Measurements from ENCODE around the gene CELF2. TPM values are rescaled to one million over a fixed set of nuclear protein-coding genes. Genes with fewer than 3 reads are reported as not detected.

The CELF2 gene
- total RNA-seq, 6 donors from 2014 or later = 82.7 to 193 (median 120) TPM

DNA sequence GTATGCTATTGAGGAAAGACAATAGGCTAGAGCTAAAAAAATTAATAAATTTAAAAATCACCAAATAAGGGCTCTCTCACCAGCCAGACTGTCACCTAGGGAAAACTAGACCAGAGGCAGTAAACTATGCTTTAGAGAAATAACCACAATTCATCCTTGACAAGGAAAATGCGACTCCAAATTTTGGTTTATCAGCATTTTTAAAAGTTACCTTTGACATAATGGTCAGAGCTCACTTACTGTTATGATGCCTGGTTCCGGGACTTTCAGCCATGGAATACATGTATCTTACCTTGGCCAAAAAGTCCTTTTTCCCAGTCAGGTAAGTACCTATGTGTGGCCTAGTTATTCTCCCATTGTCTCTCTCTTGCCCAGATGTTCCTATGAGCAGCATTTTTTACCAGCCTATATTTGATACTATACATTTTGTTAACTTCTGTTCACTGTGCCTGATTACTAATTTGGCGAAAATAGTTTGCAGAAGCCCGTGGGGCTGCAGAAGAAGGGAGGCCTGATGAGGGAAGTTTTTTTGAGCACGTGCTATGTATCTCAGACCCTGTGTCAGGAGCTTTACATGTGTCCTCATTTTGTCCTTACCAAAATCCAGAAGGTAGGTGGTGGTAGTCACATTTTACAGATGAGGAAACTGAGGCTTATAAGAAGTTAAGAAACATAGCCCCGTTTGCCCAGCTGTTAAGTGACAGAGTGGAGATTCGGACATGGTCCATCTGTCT, 149.7 kb downstream of the CELF2 start:
- DNase-seq (no peak), ATAC-seq (ENCODE audit: low FRiP score in 2 of 2) (no peak)
- TF ChIP-seq, protein P1, sequence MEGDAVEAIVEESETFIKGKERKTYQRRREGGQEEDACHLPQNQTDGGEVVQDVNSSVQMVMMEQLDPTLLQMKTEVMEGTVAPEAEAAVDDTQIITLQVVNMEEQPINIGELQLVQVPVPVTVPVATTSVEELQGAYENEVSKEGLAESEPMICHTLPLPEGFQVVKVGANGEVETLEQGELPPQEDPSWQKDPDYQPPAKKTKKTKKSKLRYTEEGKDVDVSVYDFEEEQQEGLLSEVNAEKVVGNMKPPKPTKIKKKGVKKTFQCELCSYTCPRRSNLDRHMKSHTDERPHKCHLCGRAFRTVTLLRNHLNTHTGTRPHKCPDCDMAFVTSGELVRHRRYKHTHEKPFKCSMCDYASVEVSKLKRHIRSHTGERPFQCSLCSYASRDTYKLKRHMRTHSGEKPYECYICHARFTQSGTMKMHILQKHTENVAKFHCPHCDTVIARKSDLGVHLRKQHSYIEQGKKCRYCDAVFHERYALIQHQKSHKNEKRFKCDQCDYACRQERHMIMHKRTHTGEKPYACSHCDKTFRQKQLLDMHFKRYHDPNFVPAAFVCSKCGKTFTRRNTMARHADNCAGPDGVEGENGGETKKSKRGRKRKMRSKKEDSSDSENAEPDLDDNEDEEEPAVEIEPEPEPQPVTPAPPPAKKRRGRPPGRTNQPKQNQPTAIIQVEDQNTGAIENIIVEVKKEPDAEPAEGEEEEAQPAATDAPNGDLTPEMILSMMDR (IDR thresholded peaks at IDR 0.05) = no peak
- TF ChIP-seq POLR2AphosphoS5 (IDR thresholded peaks at IDR 0.05) (no peak), POLR2A (IDR thresholded peaks at IDR 0.05) (no peak), EP300 (IDR thresholded peaks at IDR 0.05) (no peak)
- H3K27ac ChIP-seq = peak overlapping the region; percentile 89 to 97 (median 92)
- H3K27me3 ChIP-seq = no peaks in the 10 kb centered on the region
- no peaks in the 10 kb centered on the region for H3K9me3 ChIP-seq
- 70 to 74% methylated on average over 7 of the region's 7 CpGs for WGBS, 2 donors
- H3K4me1 ChIP-seq = peaks cover 16 to 53% (median 27%) of the 10 kb centered on the region in 4 donors
- peak overlapping the region; percentile 7 to 57 (median 55) for H3K4me3 ChIP-seq
- H3K36me3 ChIP-seq = peaks cover 0 to 2% (median 0%) of the 10 kb centered on the region in 4 donors

DNA sequence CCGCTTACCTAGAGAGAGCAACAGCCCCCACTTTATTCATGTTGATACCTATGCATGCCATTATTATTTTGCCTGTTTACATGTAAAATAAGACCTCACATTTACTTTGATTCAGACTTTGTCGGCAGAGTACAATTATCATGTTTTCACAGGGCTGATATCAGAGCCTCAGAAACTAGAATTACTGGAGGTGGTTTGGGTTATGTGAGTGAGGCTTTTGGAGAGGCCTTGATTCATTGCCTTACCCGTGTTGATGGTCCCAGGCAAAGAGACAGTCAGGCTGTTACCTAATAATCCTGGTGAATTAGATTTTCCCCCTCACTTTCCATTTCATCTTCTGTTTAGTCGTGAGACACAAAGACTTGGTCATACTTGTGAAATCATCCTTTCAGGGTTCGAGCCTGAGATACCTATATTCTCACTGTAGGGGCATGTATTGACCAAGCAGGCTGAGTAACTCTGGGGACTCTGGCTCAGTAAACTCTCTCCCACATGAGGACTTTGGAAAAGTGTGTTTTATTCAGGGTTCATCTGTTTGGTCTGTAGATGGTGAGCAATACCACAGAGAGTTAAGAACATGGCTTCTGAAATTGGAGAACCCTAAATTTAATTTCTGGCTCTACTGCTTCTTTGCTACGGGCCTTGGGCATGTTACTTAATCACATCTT, 150.9 kb downstream of the CELF2 start:
- peak overlapping the region; percentile 31 to 97 (median 84) for H3K27ac ChIP-seq
- TF ChIP-seq, protein P1 (IDR thresholded peaks at IDR 0.05) = no peak
- TF ChIP-seq EP300 (IDR thresholded peaks at IDR 0.05) (no peak), POLR2AphosphoS5 (IDR thresholded peaks at IDR 0.05) (no peak), POLR2A (IDR thresholded peaks at IDR 0.05) (no peak)
- H3K4me1 ChIP-seq = peaks cover 5 to 51% (median 22%) of the 10 kb centered on the region in 4 donors
- no peaks in the 10 kb centered on the region for H3K9me3 ChIP-seq
- peak overlapping the region in 3 of 4 donors; percentile 55 to 57 (median 55) for H3K4me3 ChIP-seq
- DNase-seq (no peak), ATAC-seq (ENCODE audit: low FRiP score in 2 of 2) (no peak)
- peaks cover 0 to 4% (median 1%) of the 10 kb centered on the region in 4 donors for H3K36me3 ChIP-seq
- WGBS, 2 donors = 62 to 73% methylated on average over 6 of the region's 6 CpGs
- no peaks in the 10 kb centered on the region for H3K27me3 ChIP-seq

DNA sequence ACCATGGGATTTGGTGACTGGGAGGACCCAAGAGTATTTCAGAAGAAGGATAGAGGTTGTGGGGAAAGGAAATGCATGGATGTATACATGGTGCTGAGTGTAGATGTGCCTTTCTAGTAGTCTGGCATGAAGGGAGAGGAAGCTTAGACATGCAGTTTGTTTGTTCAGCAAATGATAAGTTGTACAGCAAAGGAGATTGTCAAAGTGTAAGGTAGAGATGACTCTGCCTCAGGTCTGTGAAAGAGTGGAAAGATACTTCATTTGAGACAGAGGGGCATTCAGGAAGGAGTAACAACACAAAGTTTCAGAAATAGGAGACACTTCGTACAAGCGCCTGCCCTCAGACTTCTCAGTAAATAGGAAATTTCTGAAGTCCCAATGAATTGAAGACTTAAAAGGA, 152.3 kb downstream of the CELF2 start:
- WGBS, 2 donors = 57 to 69% methylated on average over 2 of the region's 2 CpGs
- H3K9me3 ChIP-seq = no peaks in the 10 kb centered on the region
- H3K27ac ChIP-seq = peak overlapping the region; percentile 72 to 97 (median 84)
- peak overlapping the region in 3 of 4 donors; percentile 3 to 57 (median 55) for H3K4me3 ChIP-seq
- DNase-seq (no peak), ATAC-seq (ENCODE audit: low FRiP score in 2 of 2) (no peak)
- no peaks in the 10 kb centered on the region for H3K27me3 ChIP-seq
- TF ChIP-seq POLR2A (IDR thresholded peaks at IDR 0.05) (no peak), POLR2AphosphoS5 (IDR thresholded peaks at IDR 0.05) (peak in 1 of 2 donors; percentile 13)
- peaks cover 0 to 39% (median 11%) of the 10 kb centered on the region in 4 donors for H3K4me1 ChIP-seq
- H3K36me3 ChIP-seq = peaks cover 0 to 4% (median 1%) of the 10 kb centered on the region in 4 donors

DNA sequence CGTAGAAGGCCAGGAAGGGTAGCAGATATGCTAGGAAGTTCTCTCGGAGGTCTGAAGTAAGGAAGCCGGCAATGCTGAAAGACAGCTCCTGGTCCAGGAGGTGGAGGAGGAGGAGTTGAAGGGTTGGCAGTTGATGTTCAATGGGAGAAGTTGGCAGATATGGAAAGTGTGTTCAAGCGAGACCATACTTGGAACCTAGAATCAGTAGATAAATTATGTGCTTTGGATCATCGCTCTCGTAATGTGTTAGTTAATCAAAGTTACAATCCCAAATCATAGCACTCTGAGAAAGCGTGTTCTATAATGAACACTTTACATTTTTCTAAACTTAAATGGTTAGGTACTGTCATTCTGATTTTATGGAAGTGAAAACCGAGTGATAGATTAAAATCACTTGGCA, 152.9 kb downstream of the CELF2 start:
- Histone ChIP-seq H3K27ac (peak overlapping the region; percentile 72 to 97 (median 84)), H3K4me1 (peaks cover 0 to 37% (median 9%) of the 10 kb centered on the region in 4 donors), H3K9me3 (no peaks in the 10 kb centered on the region), H3K36me3 (peaks cover 0 to 4% (median 1%) of the 10 kb centered on the region in 4 donors), H3K4me3 (peak overlapping the region in 3 of 4 donors; percentile 3 to 57 (median 55)), H3K27me3 (no peaks in the 10 kb centered on the region)
- TF ChIP-seq EP300 (IDR thresholded peaks at IDR 0.05) (no peak), POLR2AphosphoS5 (IDR thresholded peaks at IDR 0.05) (no peak), POLR2A (IDR thresholded peaks at IDR 0.05) (no peak)
- TF ChIP-seq, protein P1 (IDR thresholded peaks at IDR 0.05) = no peak
- ATAC-seq (ENCODE audit: low FRiP score in 2 of 2) (no peak), DNase-seq (no peak)
- whole genome bisulfite sequencing, 2 donors = 65 to 73% methylated on average over 8 of the region's 8 CpGs
